GM20431 (cell line): Measurements from ENCODE around the gene STK40.

Source experiments
- in situ Hi-C: fragments of 300-500 bp; cut with MseI, MboI; formaldehyde crosslinking; loops from one replicate; pipeline ENCODE4 v1.15.0; 2020; ENCODE audit warnings: low sequenced_read_pairs; ENCODE audit not compliant: unreplicated experiment

Gene STK40

GRCh38 chr1:36322786-36323635 lies 62.7 kb downstream of the STK40 start:
- in situ Hi-C loops = no loop called here

DNA sequence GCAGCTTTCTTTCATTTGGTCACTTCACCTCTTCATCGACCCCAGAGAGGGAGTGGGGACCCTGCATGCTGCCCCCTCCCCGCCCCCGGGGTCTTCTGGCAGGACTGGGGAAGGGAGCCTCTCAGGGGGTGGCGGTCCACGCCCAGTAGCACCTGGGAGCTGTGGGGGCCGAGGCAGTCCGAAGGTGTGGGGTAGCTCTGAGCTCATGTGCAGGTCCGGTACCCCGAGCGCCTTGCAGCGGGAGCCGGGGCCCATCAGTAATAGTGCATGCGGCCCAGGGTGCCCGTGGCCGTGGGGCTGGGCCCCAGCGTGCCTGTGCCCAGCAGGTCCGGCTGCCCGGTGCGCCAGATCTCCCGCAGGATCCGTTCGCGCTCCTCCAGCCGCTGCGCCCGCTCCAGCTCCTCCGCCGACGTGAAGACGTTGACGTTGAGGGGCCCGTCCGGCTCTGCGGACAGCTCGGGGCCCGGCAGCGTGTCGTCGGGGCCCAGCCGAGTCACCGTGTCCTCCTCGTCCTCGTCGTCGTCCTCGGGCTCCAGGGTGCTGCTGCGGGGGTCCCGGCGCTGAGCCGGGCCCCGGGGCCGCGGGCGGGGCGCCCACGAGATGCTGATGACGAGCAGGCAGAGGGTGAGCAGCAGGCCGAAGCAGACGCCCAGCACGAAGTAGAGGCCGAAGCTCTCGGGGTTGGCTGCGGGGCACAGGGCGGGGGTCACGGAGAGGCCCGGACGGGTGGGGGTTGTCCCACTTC lies 63.5 kb downstream of the STK40 start:
- in situ Hi-C loops = no loop called here

GRCh38 chr1:36321119-36321951 lies 64.4 kb downstream of the STK40 start:
- in situ Hi-C loops = no loop called here

- in situ Hi-C loops = no loop called here
These were observed 65.0 kb downstream of the STK40 start for GRCh38 chr1:36320767-36321118.

- in situ Hi-C loops = no loop called here
These were observed 65.4 kb downstream of the STK40 start for GRCh38 chr1:36320291-36320761.

DNA sequence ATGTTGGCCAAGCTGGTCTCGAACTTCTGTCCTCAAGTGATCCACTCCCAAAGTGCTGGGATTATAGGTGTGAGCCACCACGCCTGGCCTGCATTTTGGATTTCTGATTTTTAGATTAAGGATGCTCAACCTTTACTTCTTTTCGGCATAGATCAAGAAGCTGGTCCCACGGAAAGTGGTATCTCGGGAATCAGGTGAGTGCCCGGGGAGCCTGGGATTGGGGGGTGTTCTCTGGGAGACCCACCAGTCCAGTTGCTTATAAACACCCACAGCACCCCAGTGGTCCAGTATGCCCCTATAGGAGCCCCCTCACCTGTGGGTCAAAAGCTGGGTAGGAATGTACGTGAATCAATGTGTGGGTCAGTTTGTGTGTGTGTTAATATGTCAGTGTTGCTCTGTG lies 76.3 kb downstream of the STK40 start:
- in situ Hi-C loops = no loop called here

DNA sequence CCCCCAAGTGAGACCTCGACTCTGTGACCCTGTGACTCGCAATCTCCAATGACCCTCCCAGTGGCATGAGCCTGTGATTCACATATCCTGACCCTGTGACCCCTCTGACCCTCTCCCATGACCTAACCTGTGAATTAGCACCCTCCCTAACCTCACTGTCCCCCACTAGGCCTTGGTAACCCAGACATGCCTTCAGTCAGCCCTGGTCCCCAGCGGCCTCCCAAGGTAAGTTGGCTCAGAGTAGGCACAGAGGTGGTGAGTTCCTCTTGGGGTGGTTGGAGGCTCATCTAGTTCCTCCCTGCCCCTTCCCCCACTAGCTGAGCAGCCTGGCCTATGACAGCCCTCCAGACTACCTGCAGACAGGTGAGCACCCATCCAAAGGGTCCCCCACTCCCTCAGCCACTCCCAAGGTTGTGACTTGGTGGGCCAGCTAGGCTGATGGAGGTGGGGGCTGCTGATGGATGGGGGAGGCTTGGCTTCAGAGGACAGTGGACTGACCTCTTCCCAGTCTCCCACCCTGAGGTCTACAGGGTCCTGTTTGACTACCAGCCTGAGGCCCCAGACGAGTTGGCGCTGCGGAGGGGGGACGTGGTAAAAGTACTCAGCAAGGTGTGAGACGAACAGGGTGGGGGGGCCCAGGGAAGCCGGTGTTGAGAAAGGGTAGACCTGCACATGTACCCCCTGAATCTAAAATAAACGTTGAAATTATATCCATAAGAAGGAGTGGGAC lies 78.0 kb downstream of the STK40 start:
- in situ Hi-C loops = no loop called here

DNA sequence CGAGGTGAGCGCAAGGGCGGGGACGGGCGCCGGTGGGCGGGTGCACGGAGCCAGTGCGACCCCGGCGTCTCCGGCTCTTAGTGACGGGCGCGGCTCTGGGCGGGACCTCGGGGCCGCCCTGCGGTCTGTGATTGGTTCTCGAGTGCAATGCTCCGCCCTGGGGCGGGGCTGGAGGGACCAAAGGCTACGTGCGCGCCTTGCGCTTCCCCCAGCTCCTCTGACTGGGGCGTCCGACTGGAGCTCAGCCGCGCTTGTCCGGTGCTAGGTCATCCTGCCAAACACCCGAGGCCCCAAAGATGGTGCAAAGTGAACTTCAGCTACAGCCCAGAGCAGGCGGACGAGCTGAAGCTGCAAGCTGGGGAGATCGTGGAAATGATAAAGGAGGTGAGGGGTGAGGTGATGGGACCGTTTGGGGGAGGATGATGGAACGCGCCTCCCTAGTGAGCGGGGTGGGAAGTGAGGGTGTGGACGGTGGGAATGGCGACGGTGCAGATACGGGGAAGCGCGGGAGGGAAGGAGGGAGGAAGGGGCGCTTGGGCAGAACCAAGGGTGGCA lies 78.7 kb downstream of the STK40 start:
- in situ Hi-C loops = no loop called here

DNA sequence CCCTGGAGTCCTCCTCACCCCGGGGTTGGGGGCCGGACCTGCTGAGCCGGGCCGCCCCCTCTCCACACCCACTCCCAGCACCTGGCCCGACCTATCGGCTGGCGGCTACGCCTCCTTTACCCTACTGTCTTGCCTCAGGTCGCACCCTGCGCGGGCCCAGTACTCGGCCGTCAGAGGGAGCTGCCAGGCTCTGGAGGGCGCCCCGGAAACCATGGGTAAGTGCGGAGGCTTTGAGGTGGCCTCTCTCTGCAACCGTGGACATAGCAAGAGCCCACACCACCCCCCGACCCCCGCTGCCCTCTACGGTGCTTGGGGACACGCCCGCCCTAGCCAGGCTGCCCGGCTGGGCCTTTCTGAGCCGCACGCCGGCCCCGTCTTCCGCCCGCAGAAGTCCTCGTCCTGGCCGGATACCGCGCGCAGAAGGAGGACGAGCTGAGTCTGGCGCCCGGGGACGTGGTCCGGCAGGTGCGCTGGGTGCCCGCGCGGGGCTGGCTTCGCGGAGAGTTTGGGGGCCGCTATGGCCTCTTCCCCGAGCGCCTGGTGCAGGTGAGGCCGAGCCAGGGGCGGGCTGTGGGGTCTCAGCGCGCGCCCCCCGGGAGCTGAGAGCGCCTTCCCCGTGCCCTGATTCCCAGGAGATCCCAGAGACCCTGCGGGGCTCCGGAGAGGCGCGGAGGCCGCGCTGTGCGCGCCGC lies 79.4 kb downstream of the STK40 start, which contains the start of gene SH3D21:
Gene SH3D21 (plus strand): TSS at position 159 of the 692 bp plus-strand sequence. CDS start 53 bp downstream, at position 212.
- in situ Hi-C loops = no loop called here

DNA sequence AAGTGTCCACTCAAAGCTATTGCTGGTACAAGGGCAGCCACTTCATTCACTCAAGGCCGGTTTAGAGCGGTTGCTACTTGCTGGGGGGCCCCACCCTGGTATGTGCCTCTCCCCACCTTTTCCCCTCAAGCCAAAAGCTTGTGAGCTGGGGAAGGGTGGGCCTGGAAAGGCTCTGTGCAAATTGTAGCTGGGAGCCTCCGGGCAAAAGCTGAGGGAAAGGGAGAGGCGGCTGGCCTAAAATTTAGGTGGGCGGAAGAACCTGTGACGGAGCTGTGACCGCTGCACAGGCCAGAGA lies 79.9 kb downstream of the STK40 start:
- in situ Hi-C loops = no loop called here

GRCh38 chr1:36304970-36305914 lies 80.5 kb downstream of the STK40 start:
- in situ Hi-C loops = no loop called here

DNA sequence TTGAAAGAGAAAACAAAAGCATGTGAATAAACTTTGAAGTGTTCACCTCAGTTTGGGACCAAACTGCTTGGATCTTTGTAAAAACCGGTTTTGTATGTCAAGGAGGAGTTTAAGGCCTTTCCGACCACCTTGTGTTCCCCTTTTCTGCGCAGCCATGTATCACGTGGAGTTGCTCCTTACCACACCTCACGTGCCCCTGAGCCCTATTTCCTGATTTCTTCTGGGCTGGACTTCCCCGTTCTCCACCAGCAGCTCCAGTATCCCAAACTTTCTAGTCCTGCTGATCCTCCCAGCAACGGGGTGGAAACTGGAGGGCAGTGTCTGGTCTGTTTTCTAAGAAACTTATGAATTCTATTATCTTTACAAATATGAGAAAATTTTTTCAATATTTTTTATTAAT lies 81.2 kb downstream of the STK40 start:
- in situ Hi-C loops = no loop called here

- in situ Hi-C loops = no loop called here
These were observed 81.9 kb downstream of the STK40 start for GRCh38 chr1:36303650-36304360.

GRCh38 chr1:36303244-36303643 lies 82.5 kb downstream of the STK40 start:
- in situ Hi-C loops = no loop called here

DNA sequence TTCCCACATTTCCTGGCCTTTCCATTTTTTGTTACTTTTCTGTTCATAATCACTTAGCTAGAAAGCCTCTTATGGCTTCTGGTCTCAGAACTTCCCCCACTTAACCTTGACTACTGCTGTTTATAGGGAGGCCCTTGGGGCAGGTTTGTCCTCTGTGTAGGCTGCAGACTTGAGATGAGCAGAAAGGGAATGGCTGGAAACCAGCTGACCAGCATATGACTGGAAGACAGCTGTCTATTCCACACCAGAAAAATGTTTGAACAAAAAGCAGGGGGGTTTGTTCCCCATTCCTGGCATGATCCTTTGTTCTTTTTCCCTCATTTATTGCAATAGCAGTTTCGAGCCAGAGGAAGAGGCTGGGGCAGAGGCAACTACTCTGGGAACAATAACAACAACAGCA lies 84.5 kb downstream of the STK40 start:
- in situ Hi-C loops = no loop called here

- in situ Hi-C loops = no loop called here
These were observed 85.2 kb downstream of the STK40 start for GRCh38 chr1:36300526-36300925.

- in situ Hi-C loops = no loop called here
These were observed 87.1 kb downstream of the STK40 start for GRCh38 chr1:36298640-36299039.
